ENCODE data around the gene FERMT3.

FERMT3 gene

DNA sequence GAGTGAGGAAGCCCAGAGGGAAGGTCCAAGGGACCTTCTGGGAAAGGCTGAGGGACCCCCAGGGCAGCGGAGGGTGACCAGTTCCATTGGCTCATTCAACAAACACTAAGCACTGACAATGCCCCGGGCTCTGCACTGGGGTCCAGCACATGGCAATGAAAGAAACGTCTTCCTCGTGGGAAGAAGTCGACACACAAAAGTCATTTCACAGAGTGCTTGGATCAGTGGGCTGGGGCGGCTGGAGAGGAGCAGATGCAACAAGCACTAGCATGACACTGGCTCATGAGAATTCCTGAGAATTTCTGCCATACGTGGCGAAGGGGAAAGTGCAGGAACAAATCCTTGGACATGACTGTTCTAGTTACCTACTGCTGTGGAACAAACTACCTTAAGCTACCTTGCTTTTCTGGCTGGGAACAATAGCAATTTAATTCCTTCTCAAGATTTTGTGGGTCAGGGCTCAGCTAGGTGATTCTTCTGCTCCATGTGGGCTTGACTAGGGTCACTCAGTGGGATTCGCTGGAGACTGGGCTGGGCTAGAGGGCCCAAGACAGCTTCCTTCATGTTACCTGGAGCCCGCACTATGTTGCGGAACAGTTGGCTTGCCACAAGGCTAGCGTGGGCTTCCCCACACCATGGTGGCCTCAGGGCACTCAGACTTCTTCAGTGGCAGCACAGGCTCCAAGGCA is 27.4 kb upstream of the FERMT3 start:
- Histone ChIP-seq H3K4me3 (ENCODE audit: control insufficient read depth in 1 of 7, extremely low read depth in 1 of 7, insufficient read depth in 4 of 7, low read depth in 2 of 7, low read length in 6 of 7) (no peak overlapping the region), H3K27me3 (replicated peaks in 2 of 5; ENCODE audit: control insufficient read depth in 4 of 5, insufficient read depth in 5 of 5, low read length in 4 of 5) (no peaks in the 10 kb centered on the region), H3K4me1 (ENCODE audit: control extremely low read depth in 1 of 4, control insufficient read depth in 4 of 4, insufficient read depth in 4 of 4, low read length in 3 of 4) (peaks cover 3 to 24% (median 9%) of the 10 kb centered on the region in 4 experiments), H3K27ac (ENCODE audit: insufficient read depth in 1 of 2, low read depth in 1 of 2, low read length in 2 of 2, poor library complexity in 1 of 2, severe bottlenecking in 2 of 2) (no peak overlapping the region), H3K9me3 (ENCODE audit: control extremely low read depth in 1 of 5, control insufficient read depth in 4 of 5, insufficient read depth in 2 of 5, low read depth in 1 of 5, low read length in 4 of 5) (no peaks in the 10 kb centered on the region), H3K36me3 (ENCODE audit: control insufficient read depth in 4 of 4, insufficient read depth in 4 of 4, low read length in 3 of 4) (peaks cover 0 to 10% (median 0%) of the 10 kb centered on the region in 4 experiments)
- DNase-seq = no peak
- 98% methylated on average over 11 of the region's 12 CpGs for WGBS (ENCODE audit: insufficient coverage)
- CTCF ChIA-PET = interaction anchor here (0.6 to 1.3 kb wide), 3 partner anchors 13 to 286 kb away, joined by 3 to 5 read pairs (median 4); partner anchors contain the start of gene MACROD1
- POLR2A ChIA-PET = no interaction called here

DNA sequence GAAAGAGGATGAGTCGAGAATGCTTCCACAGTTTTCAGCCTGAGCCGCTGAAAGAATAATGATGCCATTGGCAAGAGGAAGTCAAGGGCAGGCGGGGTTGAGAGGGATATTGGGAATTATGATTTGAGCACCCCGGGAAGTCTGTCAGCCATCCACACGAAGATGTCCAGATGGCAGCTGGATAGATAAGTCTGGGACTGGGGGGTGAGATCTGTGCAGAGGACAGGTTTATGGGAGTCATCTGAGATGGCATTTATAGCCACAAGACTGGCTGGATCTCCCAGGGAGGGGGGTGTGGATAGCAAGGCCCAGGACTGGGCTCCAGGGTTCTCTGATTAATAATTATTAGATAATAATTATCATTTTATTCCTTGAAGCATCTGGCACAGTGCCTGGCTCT is 25.6 kb upstream of the FERMT3 start:
- no peaks in the 10 kb centered on the region for H3K27me3 ChIP-seq (replicated peaks in 2 of 5; ENCODE audit: control insufficient read depth in 4 of 5, insufficient read depth in 5 of 5, low read length in 4 of 5)
- H3K36me3 ChIP-seq (ENCODE audit: control insufficient read depth in 4 of 4, insufficient read depth in 4 of 4, low read length in 3 of 4) = peaks cover 0 to 10% (median 0%) of the 10 kb centered on the region in 4 experiments
- no peak for DNase-seq
- peaks cover 3 to 37% (median 21%) of the 10 kb centered on the region in 4 experiments for H3K4me1 ChIP-seq (ENCODE audit: control extremely low read depth in 1 of 4, control insufficient read depth in 4 of 4, insufficient read depth in 4 of 4, low read length in 3 of 4)
- POLR2A ChIA-PET = interaction anchor here (0.8 kb wide), 1 partner anchor 195 kb away, joined by 3 read pairs; the partner anchor contains the start of gene OTUB1
- H3K27ac ChIP-seq (ENCODE audit: insufficient read depth in 1 of 2, low read depth in 1 of 2, low read length in 2 of 2, poor library complexity in 1 of 2, severe bottlenecking in 2 of 2) = no peak overlapping the region
- H3K9me3 ChIP-seq (ENCODE audit: control extremely low read depth in 1 of 5, control insufficient read depth in 4 of 5, insufficient read depth in 2 of 5, low read depth in 1 of 5, low read length in 4 of 5) = no peaks in the 10 kb centered on the region
- CTCF ChIA-PET = interaction anchor here (0.9 to 2.0 kb wide), 4 partner anchors 16 to 179 kb away, joined by 3 to 7 read pairs (median 4); no protein-coding TSS in a partner anchor
- WGBS (ENCODE audit: insufficient coverage) = 90% methylated on average over 4 of the region's 5 CpGs
- H3K4me3 ChIP-seq (ENCODE audit: control insufficient read depth in 1 of 7, extremely low read depth in 1 of 7, insufficient read depth in 4 of 7, low read depth in 2 of 7, low read length in 6 of 7) = peak overlapping the region in 1 of 7 experiments; percentile 1

DNA sequence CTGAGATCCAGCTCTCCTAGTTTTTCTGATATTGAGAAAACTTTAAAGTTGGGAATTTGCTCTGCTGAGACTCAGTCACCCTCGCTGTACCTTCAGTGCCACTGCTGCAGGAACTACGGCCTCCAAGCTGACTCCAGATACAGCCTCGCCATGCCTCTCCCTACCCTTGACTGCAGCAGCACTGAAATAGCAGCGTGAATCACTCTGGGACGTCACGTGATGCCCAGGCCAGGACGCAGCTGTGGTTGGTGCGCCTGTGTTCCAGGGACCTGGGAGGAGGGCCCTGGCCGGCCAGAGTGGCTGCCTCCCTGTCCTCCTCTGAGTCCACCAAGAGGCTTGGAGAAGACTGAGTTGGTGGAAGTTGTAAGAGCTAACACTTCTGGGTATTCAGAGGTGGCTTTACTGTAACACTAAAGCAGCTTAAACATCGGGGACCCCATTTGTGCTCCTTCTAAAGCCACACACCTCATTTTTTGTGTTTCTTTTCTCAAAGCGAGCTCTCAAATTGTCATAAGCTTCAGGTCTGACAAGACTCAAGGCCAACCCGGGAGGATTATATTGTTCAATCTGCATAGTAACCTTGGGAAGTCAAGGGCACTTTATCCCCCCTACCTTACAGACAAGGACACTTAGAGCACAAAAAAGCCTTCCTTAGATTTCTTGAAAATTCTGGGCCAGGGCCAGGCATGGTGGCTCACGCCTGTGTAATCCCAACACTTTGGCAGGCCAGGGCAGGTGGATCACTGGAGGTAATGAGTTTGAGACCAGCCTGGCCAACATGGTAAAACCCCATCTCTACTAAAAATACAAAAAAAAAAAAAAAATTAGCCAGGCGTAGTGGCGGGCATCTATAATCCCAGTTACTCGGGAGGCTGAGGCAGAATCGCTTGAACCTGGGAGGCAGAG is 24.8 kb upstream of the FERMT3 start:
- Histone ChIP-seq H3K27ac (ENCODE audit: insufficient read depth in 1 of 2, low read depth in 1 of 2, low read length in 2 of 2, poor library complexity in 1 of 2, severe bottlenecking in 2 of 2) (peak overlapping the region in 1 of 2 experiments; percentile 54), H3K36me3 (ENCODE audit: control insufficient read depth in 4 of 4, insufficient read depth in 4 of 4, low read length in 3 of 4) (peaks cover 0 to 10% (median 0%) of the 10 kb centered on the region in 4 experiments)
- CTCF ChIA-PET = interaction anchor here (0.9 to 2.0 kb wide), 5 partner anchors 16 to 180 kb away, joined by 3 to 7 read pairs (median 4); no protein-coding TSS in a partner anchor

DNA sequence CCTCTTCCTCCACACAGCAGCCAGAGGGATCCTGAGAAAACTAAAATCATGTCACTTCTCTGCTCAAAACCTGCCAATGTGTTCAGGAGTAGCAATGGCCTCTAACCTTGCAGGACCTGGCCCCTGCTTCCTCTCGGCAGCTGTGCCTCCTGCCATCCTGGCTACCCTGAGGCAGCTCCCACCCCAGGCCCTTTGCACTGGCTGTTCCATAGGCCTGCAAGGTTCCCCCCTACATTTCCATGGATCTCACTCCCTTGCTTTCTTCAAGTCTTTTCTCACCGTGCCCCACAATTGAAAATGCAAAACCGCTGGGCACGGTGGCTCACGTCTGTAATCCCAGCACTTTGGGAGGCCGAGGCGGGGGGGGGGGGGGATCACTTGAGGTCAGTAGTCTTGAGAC is 22.6 kb upstream of the FERMT3 start:
- DNase-seq = no peak
- Histone ChIP-seq H3K4me3 (ENCODE audit: control insufficient read depth in 1 of 7, extremely low read depth in 1 of 7, insufficient read depth in 4 of 7, low read depth in 2 of 7, low read length in 6 of 7) (peak overlapping the region in 1 of 7 experiments; percentile 0), H3K9me3 (ENCODE audit: control extremely low read depth in 1 of 5, control insufficient read depth in 4 of 5, insufficient read depth in 2 of 5, low read depth in 1 of 5, low read length in 4 of 5) (no peaks in the 10 kb centered on the region), H3K36me3 (ENCODE audit: control insufficient read depth in 4 of 4, insufficient read depth in 4 of 4, low read length in 3 of 4) (peaks cover 0 to 13% (median 3%) of the 10 kb centered on the region in 4 experiments), H3K27ac (ENCODE audit: insufficient read depth in 1 of 2, low read depth in 1 of 2, low read length in 2 of 2, poor library complexity in 1 of 2, severe bottlenecking in 2 of 2) (no peak overlapping the region), H3K4me1 (ENCODE audit: control extremely low read depth in 1 of 4, control insufficient read depth in 4 of 4, insufficient read depth in 4 of 4, low read length in 3 of 4) (peaks cover 3 to 43% (median 21%) of the 10 kb centered on the region in 4 experiments), H3K27me3 (replicated peaks in 2 of 5; ENCODE audit: control insufficient read depth in 4 of 5, insufficient read depth in 5 of 5, low read length in 4 of 5) (no peaks in the 10 kb centered on the region)
- CTCF ChIA-PET = interaction anchor here (10.3 kb wide), 1 partner anchor 21 kb away, joined by 88 read pairs; the partner anchor contains the start of gene FERMT3
- POLR2A ChIA-PET = interaction anchor here (0.6 to 4.1 kb wide), 2 partner anchors 22 to 222 kb away, joined by 3 to 19 read pairs; partner anchors contain the start of gene FERMT3
- WGBS (ENCODE audit: insufficient coverage) = 96% methylated on average over 7 of the region's 7 CpGs

More for the DNA sequence above, 24.8 kb upstream of the FERMT3 start:
- peak; percentile 56 to 82 (median 79) for DNase-seq
- Histone ChIP-seq H3K4me3 (ENCODE audit: control insufficient read depth in 1 of 7, extremely low read depth in 1 of 7, insufficient read depth in 4 of 7, low read depth in 2 of 7, low read length in 6 of 7) (peak overlapping the region in 2 of 7 experiments; percentile 1 to 45), H3K27me3 (replicated peaks in 2 of 5; ENCODE audit: control insufficient read depth in 4 of 5, insufficient read depth in 5 of 5, low read length in 4 of 5) (no peaks in the 10 kb centered on the region), H3K9me3 (ENCODE audit: control extremely low read depth in 1 of 5, control insufficient read depth in 4 of 5, insufficient read depth in 2 of 5, low read depth in 1 of 5, low read length in 4 of 5) (no peaks in the 10 kb centered on the region), H3K4me1 (ENCODE audit: control extremely low read depth in 1 of 4, control insufficient read depth in 4 of 4, insufficient read depth in 4 of 4, low read length in 3 of 4) (peaks cover 3 to 37% (median 21%) of the 10 kb centered on the region in 4 experiments)
- POLR2A ChIA-PET = interaction anchor here (0.8 kb wide), 1 partner anchor 196 kb away, joined by 3 read pairs; the partner anchor contains the start of gene OTUB1
- 39% methylated on average over 14 of the region's 17 CpGs for WGBS (ENCODE audit: insufficient coverage)

DNA sequence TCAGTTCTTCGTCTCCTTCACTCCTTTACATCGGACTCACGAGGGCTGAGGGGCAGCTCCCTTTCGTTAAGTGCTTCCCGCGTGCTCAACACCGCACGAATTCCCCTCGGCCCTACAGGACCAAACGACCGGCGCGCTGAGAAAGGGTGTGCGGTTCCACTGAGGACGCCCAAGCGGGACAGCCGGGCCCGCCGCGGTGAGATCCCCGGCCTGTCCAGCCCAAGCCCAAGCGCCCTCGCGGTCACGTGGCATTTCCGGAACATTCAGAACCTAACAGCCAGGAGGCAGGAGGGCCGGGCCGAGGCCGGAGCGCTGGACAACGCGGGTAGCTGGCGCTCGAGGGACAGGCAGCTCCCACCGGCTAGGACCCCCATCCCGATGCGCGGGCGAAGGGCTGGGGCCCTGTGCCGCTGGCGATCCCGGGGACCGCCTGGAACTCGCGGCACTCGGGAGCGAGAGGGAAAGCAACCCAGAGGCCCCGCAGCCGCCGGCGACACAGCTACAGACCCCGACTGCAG is 21.3 kb upstream of the FERMT3 start:
- POLR2A ChIA-PET = interaction anchor here (0.6 to 4.1 kb wide), 10 partner anchors 10 to 1411 kb away, joined by 3 to 19 read pairs (median 5); partner anchors contain the start of genes FERMT3, MACROD1, NUDT22 and TRPT1
- H3K4me1 ChIP-seq (ENCODE audit: control extremely low read depth in 1 of 4, control insufficient read depth in 4 of 4, insufficient read depth in 4 of 4, low read length in 3 of 4) = peaks cover 3 to 47% (median 21%) of the 10 kb centered on the region in 4 experiments
- under 1% methylated on average over 51 of the region's 52 CpGs for WGBS (ENCODE audit: insufficient coverage)
- peak in 1 of 3 donors; percentile 40 for DNase-seq
- H3K27ac ChIP-seq (ENCODE audit: insufficient read depth in 1 of 2, low read depth in 1 of 2, low read length in 2 of 2, poor library complexity in 1 of 2, severe bottlenecking in 2 of 2) = peak overlapping the region; percentile 47 to 74
- H3K36me3 ChIP-seq (ENCODE audit: control insufficient read depth in 4 of 4, insufficient read depth in 4 of 4, low read length in 3 of 4) = peaks cover 0 to 11% (median 4%) of the 10 kb centered on the region in 4 experiments
- no peaks in the 10 kb centered on the region for H3K9me3 ChIP-seq (ENCODE audit: control extremely low read depth in 1 of 5, control insufficient read depth in 4 of 5, insufficient read depth in 2 of 5, low read depth in 1 of 5, low read length in 4 of 5)
- no peaks in the 10 kb centered on the region for H3K27me3 ChIP-seq (replicated peaks in 2 of 5; ENCODE audit: control insufficient read depth in 4 of 5, insufficient read depth in 5 of 5, low read length in 4 of 5)
- H3K4me3 ChIP-seq (ENCODE audit: control insufficient read depth in 1 of 7, extremely low read depth in 1 of 7, insufficient read depth in 4 of 7, low read depth in 2 of 7, low read length in 6 of 7) = peak overlapping the region; percentile 52 to 89 (median 74)
- CTCF ChIA-PET = interaction anchor here (0.7 to 10.3 kb wide), 8 partner anchors 11 to 118 kb away, joined by 3 to 88 read pairs (median 3); partner anchors contain the start of gene FERMT3
